ENCODE measurements around the gene FABP3.

DNA sequence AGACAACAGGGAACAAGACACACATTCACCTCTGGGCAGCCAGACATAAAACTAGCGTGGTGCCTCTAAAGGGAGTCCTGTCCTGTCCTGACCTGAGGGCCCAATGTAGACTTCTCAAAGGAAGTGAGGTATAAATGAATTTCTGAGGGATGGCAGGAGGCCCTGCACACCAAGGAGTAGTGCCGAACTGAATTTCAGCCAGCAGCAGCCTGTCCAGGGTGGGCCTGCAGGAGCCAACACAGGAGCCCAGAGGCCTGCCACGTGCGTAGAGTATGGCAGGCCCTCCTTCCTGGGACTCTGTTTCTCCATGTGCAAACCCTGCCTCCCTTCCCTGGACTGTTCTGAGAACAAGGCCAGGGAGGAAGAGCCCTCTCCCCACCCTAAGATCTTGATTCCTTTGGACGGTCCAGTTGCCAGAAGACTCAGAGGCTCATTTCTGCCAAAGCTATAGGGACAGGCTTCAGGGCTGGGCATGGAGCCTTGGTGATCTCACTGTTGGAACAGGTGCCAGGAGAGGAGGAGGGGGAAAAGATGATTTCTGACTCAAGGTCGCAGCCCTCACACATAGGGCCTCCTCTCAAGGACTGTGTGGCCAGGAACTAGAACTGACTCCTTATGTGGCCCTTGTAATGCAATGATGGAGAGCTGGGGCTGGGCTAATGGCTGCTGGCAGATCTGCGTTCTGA is 1.8 kb upstream of the FABP3 start:
- TF ChIP-seq ZNF2 (tag by site-specific recombination; IDR thresholded peaks at IDR 0.05) (no peak), RBAK (tag by site-specific recombination; IDR thresholded peaks at IDR 0.05) (no peak), ZNF529 (tag by site-specific recombination; IDR thresholded peaks at IDR 0.05; ENCODE audit: insufficient replicate concordance) (no peak), MEIS1 (CRISPR knock-in tag; IDR thresholded peaks at IDR 0.05; ENCODE audit: borderline replicate concordance) (no peak), ZNF239 (tag by site-specific recombination; IDR thresholded peaks at IDR 0.05) (no peak), ZBTB8A (tag by site-specific recombination; IDR thresholded peaks at IDR 0.05) (no peak), ZNF558 (tag by site-specific recombination; IDR thresholded peaks at IDR 0.05) (no peak)
- TF ChIP-seq, protein P1, sequence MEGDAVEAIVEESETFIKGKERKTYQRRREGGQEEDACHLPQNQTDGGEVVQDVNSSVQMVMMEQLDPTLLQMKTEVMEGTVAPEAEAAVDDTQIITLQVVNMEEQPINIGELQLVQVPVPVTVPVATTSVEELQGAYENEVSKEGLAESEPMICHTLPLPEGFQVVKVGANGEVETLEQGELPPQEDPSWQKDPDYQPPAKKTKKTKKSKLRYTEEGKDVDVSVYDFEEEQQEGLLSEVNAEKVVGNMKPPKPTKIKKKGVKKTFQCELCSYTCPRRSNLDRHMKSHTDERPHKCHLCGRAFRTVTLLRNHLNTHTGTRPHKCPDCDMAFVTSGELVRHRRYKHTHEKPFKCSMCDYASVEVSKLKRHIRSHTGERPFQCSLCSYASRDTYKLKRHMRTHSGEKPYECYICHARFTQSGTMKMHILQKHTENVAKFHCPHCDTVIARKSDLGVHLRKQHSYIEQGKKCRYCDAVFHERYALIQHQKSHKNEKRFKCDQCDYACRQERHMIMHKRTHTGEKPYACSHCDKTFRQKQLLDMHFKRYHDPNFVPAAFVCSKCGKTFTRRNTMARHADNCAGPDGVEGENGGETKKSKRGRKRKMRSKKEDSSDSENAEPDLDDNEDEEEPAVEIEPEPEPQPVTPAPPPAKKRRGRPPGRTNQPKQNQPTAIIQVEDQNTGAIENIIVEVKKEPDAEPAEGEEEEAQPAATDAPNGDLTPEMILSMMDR (tag by site-specific recombination; IDR thresholded peaks at IDR 0.05): no peak
- TF ChIP-seq, protein P2, sequence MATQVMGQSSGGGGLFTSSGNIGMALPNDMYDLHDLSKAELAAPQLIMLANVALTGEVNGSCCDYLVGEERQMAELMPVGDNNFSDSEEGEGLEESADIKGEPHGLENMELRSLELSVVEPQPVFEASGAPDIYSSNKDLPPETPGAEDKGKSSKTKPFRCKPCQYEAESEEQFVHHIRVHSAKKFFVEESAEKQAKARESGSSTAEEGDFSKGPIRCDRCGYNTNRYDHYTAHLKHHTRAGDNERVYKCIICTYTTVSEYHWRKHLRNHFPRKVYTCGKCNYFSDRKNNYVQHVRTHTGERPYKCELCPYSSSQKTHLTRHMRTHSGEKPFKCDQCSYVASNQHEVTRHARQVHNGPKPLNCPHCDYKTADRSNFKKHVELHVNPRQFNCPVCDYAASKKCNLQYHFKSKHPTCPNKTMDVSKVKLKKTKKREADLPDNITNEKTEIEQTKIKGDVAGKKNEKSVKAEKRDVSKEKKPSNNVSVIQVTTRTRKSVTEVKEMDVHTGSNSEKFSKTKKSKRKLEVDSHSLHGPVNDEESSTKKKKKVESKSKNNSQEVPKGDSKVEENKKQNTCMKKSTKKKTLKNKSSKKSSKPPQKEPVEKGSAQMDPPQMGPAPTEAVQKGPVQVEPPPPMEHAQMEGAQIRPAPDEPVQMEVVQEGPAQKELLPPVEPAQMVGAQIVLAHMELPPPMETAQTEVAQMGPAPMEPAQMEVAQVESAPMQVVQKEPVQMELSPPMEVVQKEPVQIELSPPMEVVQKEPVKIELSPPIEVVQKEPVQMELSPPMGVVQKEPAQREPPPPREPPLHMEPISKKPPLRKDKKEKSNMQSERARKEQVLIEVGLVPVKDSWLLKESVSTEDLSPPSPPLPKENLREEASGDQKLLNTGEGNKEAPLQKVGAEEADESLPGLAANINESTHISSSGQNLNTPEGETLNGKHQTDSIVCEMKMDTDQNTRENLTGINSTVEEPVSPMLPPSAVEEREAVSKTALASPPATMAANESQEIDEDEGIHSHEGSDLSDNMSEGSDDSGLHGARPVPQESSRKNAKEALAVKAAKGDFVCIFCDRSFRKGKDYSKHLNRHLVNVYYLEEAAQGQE (tag by site-specific recombination; IDR thresholded peaks at IDR 0.05): no peak
- TF ChIP-seq, protein P3, sequence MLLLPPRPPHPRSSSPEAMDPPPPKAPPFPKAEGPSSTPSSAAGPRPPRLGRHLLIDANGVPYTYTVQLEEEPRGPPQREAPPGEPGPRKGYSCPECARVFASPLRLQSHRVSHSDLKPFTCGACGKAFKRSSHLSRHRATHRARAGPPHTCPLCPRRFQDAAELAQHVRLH (tag by site-specific recombination; IDR thresholded peaks at IDR 0.05): no peak

Measured in HEK293 (cell line).